Ovary (tissue), 3 donors: ENCODE results near the gene SRGAP2.
"Not testable (repeated sequence)": the region's sequence is repeated elsewhere in the genome, so short reads cannot be mapped to it uniquely, and the experiment has no call there.

ENCODE experiments used
- CTCF ChIP-seq, 3 donors: fragments of 450-650 bp in 2 of 3; fragments of 200-600 bp in 1 of 3; IDR thresholded peaks; one replicate each; pipeline versions ENCODE4 v1.5.1 to v1.8.0; 2016 to 2022; ENCODE audit warnings: antibody characterized with exemption in 3 of 3, mild to moderate bottlenecking in 1 of 3
- POLR2A ChIP-seq: fragments of 450-650 bp; IDR thresholded peaks from one replicate; pipeline ENCODE4 v1.6.1; 2017; ENCODE audit warnings: antibody characterized with exemption, mild to moderate bottlenecking, moderate library complexity
- donor health status: DM: no; HTN: no; CAD: no.

DNA sequence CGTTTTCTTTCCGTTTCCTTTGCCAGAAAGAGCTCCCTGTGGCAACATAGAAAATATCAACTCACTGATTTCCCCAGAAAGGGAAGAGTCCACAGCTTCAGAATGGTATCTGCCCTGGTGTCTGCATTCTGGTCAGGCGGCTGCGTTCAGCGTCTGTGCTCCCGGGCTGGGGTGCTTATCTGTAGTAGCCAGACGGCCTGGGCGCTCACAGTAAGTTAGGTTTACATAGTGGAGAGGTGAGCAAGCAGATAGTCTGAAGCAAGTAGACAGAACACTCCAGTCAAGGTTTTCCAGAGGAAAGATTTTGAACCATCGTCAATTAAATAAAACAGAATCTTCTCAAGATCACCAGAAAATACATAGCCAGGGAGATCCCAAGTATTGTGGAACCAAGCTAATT, 28.6 kb downstream of the SRGAP2 start:
- TF ChIP-seq CTCF (IDR thresholded peaks at IDR 0.05); POLR2A: not testable (repeated sequence)
